OCI-LY7 (cell line): ENCODE measurements around the gene ITSN1.

Experiments used
- EZH2phosphoT487 ChIP-seq: fragments of 200-600 bp; sonication (generic); IDR thresholded peaks from 2 replicates; pipeline ENCODE4 v1.6.1; 2018; ENCODE audit warnings: low read depth, borderline replicate concordance, mild to moderate bottlenecking, mixed run types, antibody characterized with exemption, low read length, moderate library complexity, mixed read lengths
- TF ChIP-seq, protein P1 (sequence below): fragments of 200-600 bp; sonication (generic); conservative IDR thresholded peaks from 2 replicates; pipeline ENCODE4 v1.5.1; 2014; ENCODE audit warnings: mild to moderate bottlenecking, antibody characterized with exemption, low read length, moderate library complexity, mixed read lengths

DNA sequence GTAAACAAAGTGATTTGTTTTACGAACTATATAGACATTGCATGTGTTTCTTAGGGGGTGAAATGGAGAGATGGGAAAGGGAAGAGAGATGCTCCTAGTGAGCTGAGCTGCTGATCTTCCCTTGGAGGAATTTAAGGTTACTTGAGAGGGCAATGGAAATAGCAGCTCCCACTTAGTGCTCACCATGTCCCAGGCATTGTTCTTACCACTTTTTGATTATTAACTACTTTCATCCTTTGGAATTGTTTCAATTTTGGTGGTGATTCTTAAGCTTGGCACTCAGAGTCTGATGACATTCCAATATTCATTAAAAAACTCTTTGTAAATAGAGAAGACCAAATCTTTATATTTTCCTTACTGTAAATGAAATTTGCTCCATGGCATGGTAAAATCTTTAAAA lies 124.9 kb downstream of the ITSN1 start:
- TF ChIP-seq, protein P1, sequence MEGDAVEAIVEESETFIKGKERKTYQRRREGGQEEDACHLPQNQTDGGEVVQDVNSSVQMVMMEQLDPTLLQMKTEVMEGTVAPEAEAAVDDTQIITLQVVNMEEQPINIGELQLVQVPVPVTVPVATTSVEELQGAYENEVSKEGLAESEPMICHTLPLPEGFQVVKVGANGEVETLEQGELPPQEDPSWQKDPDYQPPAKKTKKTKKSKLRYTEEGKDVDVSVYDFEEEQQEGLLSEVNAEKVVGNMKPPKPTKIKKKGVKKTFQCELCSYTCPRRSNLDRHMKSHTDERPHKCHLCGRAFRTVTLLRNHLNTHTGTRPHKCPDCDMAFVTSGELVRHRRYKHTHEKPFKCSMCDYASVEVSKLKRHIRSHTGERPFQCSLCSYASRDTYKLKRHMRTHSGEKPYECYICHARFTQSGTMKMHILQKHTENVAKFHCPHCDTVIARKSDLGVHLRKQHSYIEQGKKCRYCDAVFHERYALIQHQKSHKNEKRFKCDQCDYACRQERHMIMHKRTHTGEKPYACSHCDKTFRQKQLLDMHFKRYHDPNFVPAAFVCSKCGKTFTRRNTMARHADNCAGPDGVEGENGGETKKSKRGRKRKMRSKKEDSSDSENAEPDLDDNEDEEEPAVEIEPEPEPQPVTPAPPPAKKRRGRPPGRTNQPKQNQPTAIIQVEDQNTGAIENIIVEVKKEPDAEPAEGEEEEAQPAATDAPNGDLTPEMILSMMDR = no peak
- TF ChIP-seq EZH2phosphoT487 = no peak
